ENCODE results near the gene ZNF629. TPM values are rescaled to one million over a fixed set of nuclear protein-coding genes. Genes with fewer than 3 reads are reported as not detected.

The ZNF629 gene
- total RNA-seq, 1 donor from 2014 or later, result 2.1 TPM

Other genes with a start within 250 kb of the ZNF629 start
- gene ZNF764, start 228.8 kb downstream of the ZNF629 start, total RNA-seq, result 21.2 and 22.5 TPM in 2 replicates
- gene ZNF688, start 215.5 kb downstream of the ZNF629 start, total RNA-seq, result 13.2 and 13.6 TPM in 2 replicates
- gene ZNF785, start 201.5 kb downstream of the ZNF629 start, total RNA-seq, result 21.5 and 22.4 TPM in 2 replicates
- 13.5 and 13.7 TPM in 2 replicates for gene ZNF689, start 176.8 kb downstream of the ZNF629 start, total RNA-seq
- gene PRR14, start 136.2 kb downstream of the ZNF629 start, total RNA-seq, result 90.0 and 91.6 TPM in 2 replicates
- 162 and 164 TPM in 2 replicates for gene FBRS, start 128.8 kb downstream of the ZNF629 start, total RNA-seq
- gene SRCAP, start 88.0 kb downstream of the ZNF629 start, total RNA-seq, result 93.9 and 99.5 TPM in 2 replicates
- gene PHKG2, start 38.8 kb downstream of the ZNF629 start, total RNA-seq, result 44.6 and 47.4 TPM in 2 replicates
- gene CFAP119, start 25.1 kb downstream of the ZNF629 start, total RNA-seq, result 1.6 TPM in 2 replicates
- 97.2 and 102 TPM in 2 replicates for gene RNF40, start 24.9 kb downstream of the ZNF629 start, total RNA-seq
- 26.3 and 26.7 TPM in 2 replicates for gene BCL7C, start 106.9 kb upstream of the ZNF629 start, total RNA-seq
- gene CTF1, start 109.4 kb upstream of the ZNF629 start, total RNA-seq, result 0.12 and 0.39 TPM in 2 replicates
- 24.8 and 28.5 TPM in 2 replicates for gene FBXL19, start 136.4 kb upstream of the ZNF629 start, total RNA-seq
- 22.3 and 23.0 TPM in 2 replicates for gene ORAI3, start 161.9 kb upstream of the ZNF629 start, total RNA-seq
- 25.9 and 27.8 TPM in 2 replicates for gene SETD1A, start 170.5 kb upstream of the ZNF629 start, total RNA-seq
- gene HSD3B7, start 198.0 kb upstream of the ZNF629 start, total RNA-seq, result 9.0 and 10.6 TPM in 2 replicates
- 1.5 and 1.6 TPM in 2 replicates for gene STX1B, start 223.4 kb upstream of the ZNF629 start, total RNA-seq
- 93.7 and 102 TPM in 2 replicates for gene STX4, start 246.4 kb upstream of the ZNF629 start, total RNA-seq

All from T-helper 1 cell treated with Interleukin-12 subunit alpha and Interleukin-12 subunit beta and Interleukin-4 antibody, amounts not matched to agents 30 ng/mL and 1 ng/mL, for 36 hours (primary cell).